Osteoblast (primary cell): Measurements from ENCODE around the gene ATF7IP. TPM values are rescaled to one million over a fixed set of nuclear protein-coding genes. Genes with fewer than 3 reads are reported as not detected.

ENCODE experiments used
- DNase-seq: peaks from one replicate; pipeline ENCODE4 v3.0.0; 2011; ENCODE audit warnings: low spot score, mixed read lengths; ENCODE audit not compliant: insufficient read length; ENCODE audit errors: missing footprints
- H2AFZ ChIP-seq: 2 replicates; pipeline ENCODE4 v1.6.0; 2011; ENCODE audit warnings: mild to moderate bottlenecking, low read length
- H3K27ac ChIP-seq: 2 replicates; pipeline ENCODE4 v1.5.1; 2011; ENCODE audit warnings: mild to moderate bottlenecking, low read depth, low read length, moderate library complexity
- H3K27me3 ChIP-seq: 2 replicates; pipeline ENCODE4 v1.6.0; 2012; ENCODE audit warnings: mild to moderate bottlenecking, control low read depth, inconsistent platforms, low read length, moderate library complexity; ENCODE audit not compliant: insufficient read depth
- H3K36me3 ChIP-seq: 2 replicates; pipeline ENCODE4 v1.5.1; 2011; ENCODE audit warnings: mild to moderate bottlenecking, low read length, control low read depth, moderate library complexity; ENCODE audit not compliant: insufficient read depth
- H3K4me1 ChIP-seq: 2 replicates; pipeline ENCODE4 v1.5.1; 2011; ENCODE audit warnings: mild to moderate bottlenecking, low read length, control low read depth, moderate library complexity; ENCODE audit not compliant: insufficient read depth
- H3K4me2 ChIP-seq: 2 replicates; pipeline ENCODE4 v1.6.0; 2011; ENCODE audit warnings: mild to moderate bottlenecking, low read length; ENCODE audit not compliant: insufficient read depth
- H3K4me3 ChIP-seq: fragments of 200-600 bp; sonication (generic); 3 replicates; pipeline ENCODE4 v1.5.1; 2012; ENCODE audit warnings: mild to moderate bottlenecking, low read length, inconsistent platforms; ENCODE audit not compliant: insufficient read depth
- H3K79me2 ChIP-seq: 2 replicates; pipeline ENCODE4 v1.6.0; 2012; ENCODE audit warnings: mild to moderate bottlenecking, low read length, control low read depth, inconsistent platforms; ENCODE audit not compliant: insufficient read depth
- H3K9me3 ChIP-seq: 2 replicates; pipeline ENCODE4 v1.5.1; 2011; ENCODE audit warnings: low read depth, low read length, control low read depth
- H4K20me1 ChIP-seq: 2 replicates; pipeline ENCODE4 v1.6.0; 2012; ENCODE audit warnings: mild to moderate bottlenecking, low read length, control low read depth; ENCODE audit not compliant: insufficient read depth
- total RNA-seq: library from RNA; depleted of rRNA; stranded (reverse); fragments of >200 nt; gene quantifications from 2 replicates; pipeline ENCODE4 v1.2.3, GENCODE V29; 2012
- TF ChIP-seq, protein P1 (sequence below): IDR thresholded peaks from 2 replicates; pipeline ENCODE4 v1.5.1; 2011; ENCODE audit warnings: mild to moderate bottlenecking, low read depth, low read length, moderate library complexity; ENCODE audit errors: extremely low read depth

ATF7IP gene
- total RNA-seq, 1 donor, result 29.3 TPM

DNA sequence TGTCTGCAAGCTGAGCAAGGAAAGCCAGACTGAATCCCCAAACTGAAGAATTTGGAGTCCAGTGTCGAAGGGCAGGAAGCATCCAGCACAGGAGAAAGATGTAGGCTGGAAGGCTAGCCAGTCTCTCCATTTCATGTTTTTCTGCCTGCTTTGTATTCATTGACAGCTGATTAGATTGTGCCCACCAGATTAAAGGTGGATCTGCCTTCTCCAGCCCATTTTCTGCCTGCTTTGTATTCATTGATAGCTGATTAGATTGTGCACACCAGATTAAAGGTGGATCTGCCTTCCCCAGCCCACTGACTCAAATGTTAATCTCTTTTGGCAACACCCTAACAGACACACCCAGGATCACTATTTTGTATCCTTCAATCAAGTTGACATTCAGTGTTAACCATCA is 116.9 kb downstream of the ATF7IP start:
- TF ChIP-seq, protein P1, sequence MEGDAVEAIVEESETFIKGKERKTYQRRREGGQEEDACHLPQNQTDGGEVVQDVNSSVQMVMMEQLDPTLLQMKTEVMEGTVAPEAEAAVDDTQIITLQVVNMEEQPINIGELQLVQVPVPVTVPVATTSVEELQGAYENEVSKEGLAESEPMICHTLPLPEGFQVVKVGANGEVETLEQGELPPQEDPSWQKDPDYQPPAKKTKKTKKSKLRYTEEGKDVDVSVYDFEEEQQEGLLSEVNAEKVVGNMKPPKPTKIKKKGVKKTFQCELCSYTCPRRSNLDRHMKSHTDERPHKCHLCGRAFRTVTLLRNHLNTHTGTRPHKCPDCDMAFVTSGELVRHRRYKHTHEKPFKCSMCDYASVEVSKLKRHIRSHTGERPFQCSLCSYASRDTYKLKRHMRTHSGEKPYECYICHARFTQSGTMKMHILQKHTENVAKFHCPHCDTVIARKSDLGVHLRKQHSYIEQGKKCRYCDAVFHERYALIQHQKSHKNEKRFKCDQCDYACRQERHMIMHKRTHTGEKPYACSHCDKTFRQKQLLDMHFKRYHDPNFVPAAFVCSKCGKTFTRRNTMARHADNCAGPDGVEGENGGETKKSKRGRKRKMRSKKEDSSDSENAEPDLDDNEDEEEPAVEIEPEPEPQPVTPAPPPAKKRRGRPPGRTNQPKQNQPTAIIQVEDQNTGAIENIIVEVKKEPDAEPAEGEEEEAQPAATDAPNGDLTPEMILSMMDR, result no peak
- Histone ChIP-seq H3K27ac (no peak overlapping the region), H3K9me3 (no peaks in the 10 kb centered on the region), H3K4me2 (no peak overlapping the region), H3K4me1 (no peaks in the 10 kb centered on the region), H3K79me2 (no peaks in the 10 kb centered on the region), H2AFZ (no peak overlapping the region), H3K27me3 (no peaks in the 10 kb centered on the region), H3K4me3 (no peak overlapping the region), H3K36me3 (peaks cover 58% of the 10 kb centered on the region), H4K20me1 (no peaks in the 10 kb centered on the region)
- DNase-seq, result no peak

DNA sequence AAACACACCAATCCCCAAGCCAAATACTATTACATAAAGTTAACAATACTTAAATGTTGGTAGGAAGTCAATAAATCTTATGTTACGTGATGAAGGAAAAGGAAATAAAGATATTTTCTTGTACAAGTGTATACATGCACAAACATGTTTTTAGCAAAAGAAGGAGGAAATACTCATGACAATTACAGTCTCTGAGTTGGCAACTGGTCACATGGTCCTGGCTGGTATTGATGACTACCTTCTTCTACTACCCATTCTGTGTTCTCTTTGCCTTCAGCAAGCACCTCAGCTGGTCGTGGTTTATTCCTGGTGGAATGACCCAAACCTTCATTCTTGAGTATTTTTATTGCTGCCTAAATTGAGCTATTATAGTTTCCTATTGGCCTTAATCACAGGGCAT is 117.4 kb downstream of the ATF7IP start:
- Histone ChIP-seq H2AFZ (no peak overlapping the region), H3K4me1 (no peaks in the 10 kb centered on the region), H3K4me2 (no peak overlapping the region), H3K4me3 (no peak overlapping the region), H3K27me3 (no peaks in the 10 kb centered on the region), H3K36me3 (peaks cover 59% of the 10 kb centered on the region), H3K9me3 (no peaks in the 10 kb centered on the region), H4K20me1 (no peaks in the 10 kb centered on the region), H3K27ac (no peak overlapping the region), H3K79me2 (no peaks in the 10 kb centered on the region)
- DNase-seq, result no peak
- TF ChIP-seq, protein P1, result no peak

DNA sequence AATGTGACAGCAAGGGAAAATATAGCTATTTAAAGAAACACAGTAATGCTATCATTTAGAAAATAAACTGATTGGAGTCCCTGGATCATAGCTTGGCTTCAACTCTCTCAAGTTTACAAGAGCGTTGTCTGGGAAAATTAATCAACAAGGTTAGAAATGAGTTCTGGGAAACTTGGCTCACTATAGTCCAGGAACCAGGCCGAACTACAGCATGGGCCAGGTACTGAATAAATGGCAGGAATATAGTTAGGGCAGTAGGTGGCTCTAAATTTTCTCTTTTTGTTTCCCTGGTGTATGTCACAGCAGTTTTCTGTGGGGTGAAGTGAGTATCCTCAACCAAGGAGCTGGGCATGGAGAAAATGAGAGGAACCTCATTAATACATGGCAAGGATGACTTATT is 129.8 kb downstream of the ATF7IP start:
- Histone ChIP-seq H3K4me2 (no peak overlapping the region), H3K4me1 (no peaks in the 10 kb centered on the region)

DNA sequence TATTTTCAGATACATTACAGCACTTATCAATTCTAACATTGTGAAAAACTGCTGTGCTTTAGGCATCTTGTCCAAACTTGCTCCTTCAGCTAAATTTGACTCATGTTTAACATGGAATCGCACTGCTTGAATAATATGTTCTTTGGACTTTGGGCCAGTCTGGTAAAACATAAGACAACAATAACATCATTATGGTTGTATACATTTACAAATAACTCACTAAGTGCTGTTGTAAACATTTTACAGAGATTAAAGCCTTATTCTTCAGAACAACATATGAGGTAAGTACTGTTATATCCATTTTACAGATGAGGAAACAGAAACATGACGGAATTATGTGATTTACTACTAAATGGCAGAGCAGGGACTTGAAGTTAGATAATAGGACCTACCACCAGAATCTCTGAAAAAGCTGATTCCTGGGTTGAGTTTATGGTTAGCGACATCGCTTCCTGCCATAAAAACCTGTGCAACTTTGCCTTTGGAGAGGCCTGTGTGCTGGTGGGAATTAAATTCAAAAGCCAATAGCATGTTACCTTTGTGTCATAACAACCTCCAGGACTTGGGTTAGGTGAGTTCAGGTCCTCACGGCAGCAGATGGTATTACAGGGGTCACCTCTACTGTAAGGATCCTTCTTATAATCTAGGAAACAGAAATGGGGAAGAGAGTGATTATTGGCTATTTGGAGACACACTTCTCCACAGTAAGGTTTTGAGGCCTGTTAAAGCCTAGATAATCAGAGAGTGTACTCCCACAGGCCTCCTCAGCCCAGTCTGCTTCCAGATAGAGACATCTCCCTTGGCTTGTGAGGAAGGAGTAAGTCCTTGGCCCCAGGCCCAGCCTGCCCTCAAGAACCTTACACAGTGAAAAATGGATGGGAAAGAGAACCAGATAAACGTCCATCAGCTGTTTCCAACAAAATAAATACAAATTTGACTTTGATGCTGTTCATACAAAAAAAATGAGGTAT is 140.4 kb downstream of the ATF7IP start:
- Histone ChIP-seq H4K20me1 (no peaks in the 10 kb centered on the region), H2AFZ (no peak overlapping the region), H3K4me3 (no peak overlapping the region), H3K36me3 (peaks cover 8% of the 10 kb centered on the region), H3K27me3 (no peaks in the 10 kb centered on the region), H3K27ac (no peak overlapping the region), H3K4me1 (no peaks in the 10 kb centered on the region), H3K79me2 (no peaks in the 10 kb centered on the region), H3K9me3 (no peaks in the 10 kb centered on the region), H3K4me2 (no peak overlapping the region)
- TF ChIP-seq, protein P1, result no peak
- DNase-seq, result no peak

More for the DNA sequence above, 129.8 kb downstream of the ATF7IP start:
- H3K27ac ChIP-seq, result no peak overlapping the region
- peaks cover 64% of the 10 kb centered on the region for H3K36me3 ChIP-seq
- no peak overlapping the region for H3K4me3 ChIP-seq
- TF ChIP-seq, protein P1, result no peak
- H3K9me3 ChIP-seq, result no peaks in the 10 kb centered on the region
- no peak overlapping the region for H2AFZ ChIP-seq
- no peaks in the 10 kb centered on the region for H3K27me3 ChIP-seq
- no peaks in the 10 kb centered on the region for H3K79me2 ChIP-seq
- DNase-seq, result no peak
- no peaks in the 10 kb centered on the region for H4K20me1 ChIP-seq
